Esophagus squamous epithelium (tissue), 5 donors: Measurements from ENCODE around the gene TM7SF3. TPM values are rescaled to one million over a fixed set of nuclear protein-coding genes. Genes with fewer than 3 reads are reported as not detected.

Experiments
- DNase-seq: peaks from one replicate; lab custom pipeline; 2025; lab: John Stamatoyannopoulos, UW
- H3K27ac ChIP-seq, 4 donors: fragments of 200-600 bp; sonication (generic); one replicate each; pipeline ENCODE4 v1.5.1; 2016 to 2019; ENCODE audit warnings: mild to moderate bottlenecking in 1 of 4
- H3K27me3 ChIP-seq, 4 donors: fragments of 200-600 bp; sonication (generic); 1 replicate in 3 of 4; 2 replicates in 1 of 4; pipeline versions ENCODE4 v1.5.1 to v1.6.0; 2017 to 2021; ENCODE audit warnings: antibody characterized with exemption in 1 of 4
- H3K36me3 ChIP-seq, 3 donors: fragments of 200-600 bp; sonication (generic); one replicate each; pipeline ENCODE4 v1.5.1; 2016 to 2019
- H3K4me1 ChIP-seq, 3 donors: fragments of 200-600 bp; sonication (generic); one replicate each; pipeline ENCODE4 v1.5.1; 2017 to 2019
- H3K4me3 ChIP-seq, 4 donors: fragments of 200-600 bp; sonication (generic); 1 replicate in 3 of 4; 2 replicates in 1 of 4; pipeline ENCODE4 v1.5.1; 2016 to 2019; ENCODE audit warnings: mild to moderate bottlenecking in 2 of 4, moderate library complexity in 1 of 4
- H3K9me3 ChIP-seq, 3 donors: fragments of 200-600 bp; sonication (generic); one replicate each; pipeline ENCODE4 v1.5.1; 2016 to 2019
- POLR2A ChIP-seq, 4 donors: fragments of 450-650 bp; IDR thresholded peaks; one replicate each; pipeline ENCODE4 v1.6.1; 2017; ENCODE audit warnings: antibody characterized with exemption in 4 of 4, mild to moderate bottlenecking in 4 of 4, moderate library complexity in 3 of 4
- WGBS, 2 donors: methylation state at CpG; one replicate each; pipeline ENCODE4 v1.1.5; 2018; 5-methylcytosine and 5-hydroxymethylcytosine counted together
- intact Hi-C: fragments of 100-400 bp; cut with DNase I; formaldehyde crosslinking; loops from one replicate; pipeline ENCODE4 v1.15.0; 2022
- total RNA-seq, 4 donors: library from RNA; depleted of rRNA; stranded (reverse); fragments of >200 nt; gene quantifications; one replicate each; pipeline ENCODE4 v1.1.0, GENCODE V29; 2016
- TF ChIP-seq, protein P1 (sequence below), 6 experiments: fragments of 450-650 bp in 4 of 6; fragments of 200-600 bp in 2 of 6; sonication (generic) in 2 of 6; IDR thresholded peaks; one replicate each; pipeline ENCODE4 v1.5.1; 2016 to 2019; ENCODE audit warnings: antibody characterized with exemption in 6 of 6, mild to moderate bottlenecking in 4 of 6, moderate library complexity in 4 of 6
- donor health status: DM: yes; HTN: yes; CAD: no.

Gene TM7SF3
- total RNA-seq, 4 donors from 2014 or later, result 58.2 to 122 (median 78.3) TPM

DNA sequence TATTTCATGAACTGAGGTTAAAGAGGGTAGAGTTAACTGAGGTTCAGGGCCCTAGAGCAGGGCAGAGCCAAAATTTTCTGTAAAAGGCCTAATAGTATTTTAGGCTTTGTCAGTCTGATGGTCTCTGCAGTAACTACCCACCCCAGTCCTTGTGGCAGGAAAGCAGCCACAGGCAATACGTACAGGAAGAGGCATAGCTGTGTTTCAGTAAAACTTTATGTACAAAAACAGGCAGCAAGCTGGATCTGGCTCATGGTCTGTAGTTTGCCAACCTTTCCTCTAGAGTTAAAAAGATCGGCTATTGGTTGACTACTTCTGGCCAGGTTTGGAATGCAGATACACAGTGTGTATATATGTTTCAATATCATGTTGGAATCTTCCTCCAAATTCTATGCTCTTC is 17.2 kb downstream of the TM7SF3 start:
- intact Hi-C loops, result no loop called here
- Histone ChIP-seq H3K9me3 (no peaks in the 10 kb centered on the region), H3K27me3 (no peaks in the 10 kb centered on the region), H3K4me3 (no peak overlapping the region), H3K27ac (no peak overlapping the region), H3K4me1 (no peaks in the 10 kb centered on the region), H3K36me3 (peaks cover 0 to 97% (median 24%) of the 10 kb centered on the region in 3 donors)
- no peak for DNase-seq
- 57 to 92% methylated on average over 2 of the region's 2 CpGs for WGBS, 2 donors
- TF ChIP-seq, protein P1, sequence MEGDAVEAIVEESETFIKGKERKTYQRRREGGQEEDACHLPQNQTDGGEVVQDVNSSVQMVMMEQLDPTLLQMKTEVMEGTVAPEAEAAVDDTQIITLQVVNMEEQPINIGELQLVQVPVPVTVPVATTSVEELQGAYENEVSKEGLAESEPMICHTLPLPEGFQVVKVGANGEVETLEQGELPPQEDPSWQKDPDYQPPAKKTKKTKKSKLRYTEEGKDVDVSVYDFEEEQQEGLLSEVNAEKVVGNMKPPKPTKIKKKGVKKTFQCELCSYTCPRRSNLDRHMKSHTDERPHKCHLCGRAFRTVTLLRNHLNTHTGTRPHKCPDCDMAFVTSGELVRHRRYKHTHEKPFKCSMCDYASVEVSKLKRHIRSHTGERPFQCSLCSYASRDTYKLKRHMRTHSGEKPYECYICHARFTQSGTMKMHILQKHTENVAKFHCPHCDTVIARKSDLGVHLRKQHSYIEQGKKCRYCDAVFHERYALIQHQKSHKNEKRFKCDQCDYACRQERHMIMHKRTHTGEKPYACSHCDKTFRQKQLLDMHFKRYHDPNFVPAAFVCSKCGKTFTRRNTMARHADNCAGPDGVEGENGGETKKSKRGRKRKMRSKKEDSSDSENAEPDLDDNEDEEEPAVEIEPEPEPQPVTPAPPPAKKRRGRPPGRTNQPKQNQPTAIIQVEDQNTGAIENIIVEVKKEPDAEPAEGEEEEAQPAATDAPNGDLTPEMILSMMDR (IDR thresholded peaks at IDR 0.05), result no peak
- TF ChIP-seq POLR2A (IDR thresholded peaks at IDR 0.05), result no peak

DNA sequence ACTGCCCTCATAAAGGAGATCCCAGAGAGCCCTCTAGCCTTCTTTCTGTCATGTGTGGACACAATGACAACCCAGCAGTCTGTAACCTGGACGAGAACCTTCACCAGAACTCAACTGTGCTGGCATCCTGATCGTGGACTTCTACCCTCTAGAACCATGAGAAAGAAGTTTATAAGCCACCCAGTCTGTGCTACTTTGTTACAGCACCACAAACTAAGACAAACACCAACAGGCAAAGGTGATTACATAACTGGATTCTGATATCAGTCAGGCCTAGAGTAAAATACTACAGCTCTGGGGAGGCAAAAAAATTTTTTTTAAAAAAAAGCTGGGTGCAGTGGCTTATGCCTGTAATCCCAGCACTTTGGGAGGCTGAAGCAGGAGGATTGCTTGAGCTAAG is 18.5 kb downstream of the TM7SF3 start:
- DNase-seq, result no peak
- TF ChIP-seq, protein P1 (IDR thresholded peaks at IDR 0.05), result no peak
- TF ChIP-seq POLR2A (IDR thresholded peaks at IDR 0.05), result no peak
- intact Hi-C loops, result no loop called here
- Histone ChIP-seq H3K27ac (no peak overlapping the region), H3K4me1 (no peaks in the 10 kb centered on the region), H3K4me3 (no peak overlapping the region), H3K36me3 (peaks cover 0 to 98% (median 27%) of the 10 kb centered on the region in 3 donors), H3K27me3 (no peaks in the 10 kb centered on the region), H3K9me3 (no peaks in the 10 kb centered on the region)
- WGBS, 2 donors, result 71 to 95% methylated on average over 1 to 2 of the region's 2 CpGs

DNA sequence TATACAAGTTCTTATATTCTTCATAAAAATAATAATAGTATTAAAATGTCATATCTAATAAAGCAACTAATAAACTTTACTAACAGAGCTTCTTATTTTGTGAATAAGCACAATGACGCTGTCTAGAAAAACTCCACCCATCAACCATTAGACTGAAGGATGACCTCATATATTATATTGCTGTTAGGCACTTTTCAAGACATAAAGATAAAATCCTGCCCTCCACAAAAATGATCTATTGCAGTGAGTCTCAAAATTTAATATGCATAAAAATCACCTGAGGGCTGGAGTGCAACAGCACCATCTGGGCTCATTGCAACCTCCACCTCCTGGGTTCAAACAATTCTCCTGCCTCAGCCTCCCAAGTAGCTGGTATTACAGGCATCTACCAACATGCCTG is 20.1 kb downstream of the TM7SF3 start:
- WGBS, 2 donors, result 86 to 100% methylated on average over 1 of the region's 1 CpG
- intact Hi-C loops, result no loop called here
- DNase-seq, result no peak
- TF ChIP-seq POLR2A (IDR thresholded peaks at IDR 0.05), result no peak
- TF ChIP-seq, protein P1 (IDR thresholded peaks at IDR 0.05), result no peak
- H3K4me3 ChIP-seq, result no peak overlapping the region
- H3K9me3 ChIP-seq, result no peaks in the 10 kb centered on the region
- no peaks in the 10 kb centered on the region for H3K4me1 ChIP-seq
- peaks cover 8 to 98% (median 39%) of the 10 kb centered on the region in 3 donors for H3K36me3 ChIP-seq
- no peaks in the 10 kb centered on the region for H3K27me3 ChIP-seq
- H3K27ac ChIP-seq, result no peak overlapping the region

DNA sequence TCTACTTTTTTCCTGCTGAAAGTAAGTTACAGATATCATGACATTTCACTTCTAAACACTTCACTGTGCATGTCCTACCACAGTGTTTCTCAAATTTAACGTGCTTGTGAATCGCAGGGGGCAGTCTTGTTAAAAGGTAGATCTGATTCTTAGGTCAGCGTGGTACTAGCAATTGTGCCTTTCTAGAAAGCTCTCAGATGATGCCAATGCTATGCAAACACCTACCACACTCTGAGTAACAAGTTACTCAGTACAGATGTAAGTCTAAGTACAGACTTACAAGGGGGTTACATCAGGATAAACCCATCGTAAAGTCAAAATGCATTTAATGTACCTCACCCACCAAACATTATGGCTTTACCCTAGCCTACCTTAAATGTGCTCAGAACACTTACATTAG is 22.4 kb downstream of the TM7SF3 start:
- Histone ChIP-seq H3K9me3 (no peaks in the 10 kb centered on the region), H3K36me3 (peaks cover 8 to 97% (median 50%) of the 10 kb centered on the region in 3 donors), H3K4me3 (no peak overlapping the region), H3K4me1 (peaks cover 0 to 8% (median 0%) of the 10 kb centered on the region in 3 donors), H3K27ac (no peak overlapping the region), H3K27me3 (no peaks in the 10 kb centered on the region)
- 92 to 98% methylated on average over 4 of the region's 4 CpGs for WGBS, 2 donors
- intact Hi-C loops, result no loop called here
- no peak for DNase-seq
- TF ChIP-seq, protein P1 (IDR thresholded peaks at IDR 0.05), result no peak
- TF ChIP-seq POLR2A (IDR thresholded peaks at IDR 0.05), result no peak

DNA sequence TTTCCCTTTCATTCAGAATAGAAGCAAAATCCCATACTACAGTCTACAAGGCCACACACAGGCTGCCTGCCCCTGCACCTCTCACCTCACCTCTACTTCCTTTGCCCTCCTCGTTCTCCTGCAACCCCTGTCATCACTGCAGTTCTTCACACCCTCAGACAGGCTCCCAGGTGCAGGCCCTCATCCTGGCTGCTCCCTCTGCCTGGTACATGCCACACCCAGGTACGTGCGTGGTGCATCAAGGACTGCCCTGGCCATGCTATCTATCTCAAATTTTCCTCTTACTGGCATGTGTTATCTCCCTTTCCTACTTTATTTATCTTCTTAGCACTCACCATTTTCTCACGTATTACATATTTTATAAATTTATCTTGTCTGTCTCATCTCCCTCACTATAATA is 24.3 kb downstream of the TM7SF3 start:
- intact Hi-C loops, result no loop called here
- no peaks in the 10 kb centered on the region for H3K9me3 ChIP-seq
- no peak for DNase-seq
- TF ChIP-seq, protein P1 (IDR thresholded peaks at IDR 0.05), result no peak
- no peak for TF ChIP-seq POLR2A (IDR thresholded peaks at IDR 0.05)
- peaks cover 0 to 8% (median 0%) of the 10 kb centered on the region in 3 donors for H3K4me1 ChIP-seq
- peaks cover 8 to 88% (median 33%) of the 10 kb centered on the region in 3 donors for H3K36me3 ChIP-seq
- H3K4me3 ChIP-seq, result no peak overlapping the region
- H3K27ac ChIP-seq, result no peak overlapping the region
- H3K27me3 ChIP-seq, result no peaks in the 10 kb centered on the region
- WGBS, 2 donors, result 79 to 86% methylated on average over 4 of the region's 4 CpGs
